GM10266 (cell line): ENCODE results near the gene FANCI.
A peak's percentile ranks its signal among the peaks of the same experiment; 100 is the strongest.

Source experiments
- DNase-seq: peaks from one replicate; pipeline ENCODE4 v3.0.0; 2012; ENCODE audit errors: extremely low spot score
- CTCF ChIP-seq: IDR thresholded peaks from 2 replicates; pipeline ENCODE4 v1.5.1; 2012; ENCODE audit warnings: mild to moderate bottlenecking, low read depth; ENCODE audit not compliant: control insufficient read depth, insufficient read depth; ENCODE audit errors: missing control alignments

FANCI gene

GRCh38 chr15:89352476-89352875 lies 108.7 kb downstream of the FANCI start:
- no peak for TF ChIP-seq CTCF
- DNase-seq: no peak

- no peak for TF ChIP-seq CTCF
Measured at GRCh38 chr15:89353991-89354390, 110.2 kb downstream of the FANCI start.

GRCh38 chr15:89356634-89357298 lies 113.0 kb downstream of the FANCI start:
- peak; percentile 55 for TF ChIP-seq CTCF
- no peak for DNase-seq

More at GRCh38 chr15:89353991-89354390, 110.2 kb downstream of the FANCI start:
- no peak for DNase-seq

GRCh38 chr15:89358435-89358754 lies 114.6 kb downstream of the FANCI start:
- no peak for DNase-seq
- TF ChIP-seq CTCF: no peak

GRCh38 chr15:89358755-89359439 lies 115.1 kb downstream of the FANCI start:
- peak; percentile 91 for DNase-seq
- TF ChIP-seq CTCF: peak; percentile 100

- peak; percentile 54 for DNase-seq
Measured at GRCh38 chr15:89359471-89360293, 115.9 kb downstream of the FANCI start.

More at GRCh38 chr15:89359471-89360293, 115.9 kb downstream of the FANCI start:
- peak; percentile 27 for TF ChIP-seq CTCF
